ENCODE measurements around the gene SCUBE3. TPM values are rescaled to one million over a fixed set of nuclear protein-coding genes. Genes with fewer than 3 reads are reported as not detected.

The SCUBE3 gene
- total RNA-seq, 2 experiments from 2014 or later, result not detected

DNA sequence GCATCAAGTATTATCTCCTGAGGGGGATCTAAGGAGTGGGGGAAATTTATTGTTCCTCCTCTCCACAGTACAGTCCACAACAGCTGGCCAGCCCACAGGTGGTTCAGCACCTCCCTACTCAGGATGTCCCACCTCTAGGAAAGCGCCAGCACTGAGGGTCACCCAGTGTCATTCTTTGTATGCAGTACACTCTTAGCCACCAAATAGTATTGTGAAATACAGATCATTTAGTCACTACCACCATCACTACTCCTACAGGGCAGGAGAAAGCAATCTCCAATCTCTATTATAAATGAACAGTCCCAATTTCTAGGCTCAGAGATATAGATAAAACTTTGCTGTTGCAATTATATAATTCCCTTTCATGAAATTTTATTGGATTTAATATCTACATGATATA is 39.5 kb downstream of the SCUBE3 start:
- Mint-ChIP-seq H3K27me3 (no peaks in the 10 kb centered on the region), H3K36me3 (ENCODE audit: low read depth) (no peaks in the 10 kb centered on the region), H3K4me3 (no peak overlapping the region), H3K4me1 (peaks cover 19% of the 10 kb centered on the region), H3K9me3 (no peaks in the 10 kb centered on the region), H3K27ac (no peak overlapping the region)
- no peak for DNase-seq
- ChIA-PET CTCF (interaction anchor here (0.7 kb wide), 1 partner anchor 13 kb away, joined by 3 read pairs; no protein-coding TSS in a partner anchor), POLR2A (no interaction called here)

DNA sequence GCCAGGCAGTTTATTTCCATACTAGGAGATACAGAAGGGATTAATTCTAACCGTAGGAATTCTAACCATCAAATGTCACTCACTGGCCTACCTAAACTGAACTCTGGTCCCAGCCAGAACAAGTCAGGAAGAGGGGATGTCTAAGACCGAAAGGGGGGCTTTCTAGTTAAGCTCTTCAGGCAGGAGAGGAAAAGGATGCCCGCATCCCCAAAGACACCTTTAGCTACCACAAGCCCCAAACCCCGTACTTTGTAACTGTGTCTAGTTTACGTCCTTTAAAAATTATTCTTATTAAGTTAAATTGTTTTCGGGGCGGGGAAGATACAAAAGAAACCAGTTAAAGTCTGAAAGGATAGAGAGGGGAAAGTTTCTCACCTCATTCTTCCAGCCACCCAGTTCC is 44.6 kb downstream of the SCUBE3 start:
- ChIA-PET POLR2A (interaction anchor here (0.7 to 2.2 kb wide), 9 partner anchors 9 to 371 kb away, joined by 3 to 12 read pairs (median 4); partner anchors contain the start of genes DEF6, FANCE and TAF11), CTCF (interaction anchor here (0.7 to 3.3 kb wide), 8 partner anchors 9 to 478 kb away, joined by 3 to 16 read pairs (median 4); no protein-coding TSS in a partner anchor)
- peaks cover 43% of the 10 kb centered on the region for H3K4me1 Mint-ChIP-seq
- DNase-seq, result no peak
- no peaks in the 10 kb centered on the region for H3K9me3 Mint-ChIP-seq
- H3K27ac Mint-ChIP-seq, result no peak overlapping the region
- H3K4me3 Mint-ChIP-seq, result peak overlapping the region; percentile 92
- no peaks in the 10 kb centered on the region for H3K36me3 Mint-ChIP-seq (ENCODE audit: low read depth)
- H3K27me3 Mint-ChIP-seq, result no peaks in the 10 kb centered on the region

DNA sequence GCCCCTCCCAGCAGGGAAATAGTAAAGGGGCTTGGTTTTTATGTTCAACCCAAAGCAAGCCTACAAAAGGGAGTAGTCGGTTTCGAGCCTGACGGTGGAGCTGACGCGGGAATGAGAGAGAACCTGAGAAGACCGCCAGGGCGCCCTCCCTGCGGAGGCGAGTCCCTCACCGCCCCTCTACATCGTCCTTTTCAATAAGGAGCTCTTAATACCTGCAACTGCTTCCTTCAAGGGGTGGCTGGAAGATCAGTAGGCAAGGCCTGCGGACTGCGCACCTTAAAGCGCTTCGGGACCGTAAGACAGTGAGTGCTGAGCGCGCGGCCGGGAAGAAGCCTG is 45.1 kb downstream of the SCUBE3 start:
- H3K36me3 Mint-ChIP-seq (ENCODE audit: low read depth), result no peaks in the 10 kb centered on the region
- peaks cover 45% of the 10 kb centered on the region for H3K4me1 Mint-ChIP-seq
- ChIA-PET CTCF (interaction anchor here (0.6 to 3.3 kb wide), 10 partner anchors 10 to 1095 kb away, joined by 3 to 16 read pairs (median 4); no protein-coding TSS in a partner anchor), POLR2A (interaction anchor here (0.6 to 2.2 kb wide), 13 partner anchors 8 to 502 kb away, joined by 3 to 12 read pairs (median 3); partner anchors contain the start of genes DEF6, FANCE, RPL10A and SNRPC)
- DNase-seq, result no peak
- H3K4me3 Mint-ChIP-seq, result peak overlapping the region; percentile 92
- H3K27ac Mint-ChIP-seq, result peak overlapping the region; percentile 74
- no peaks in the 10 kb centered on the region for H3K9me3 Mint-ChIP-seq
- no peaks in the 10 kb centered on the region for H3K27me3 Mint-ChIP-seq

DNA sequence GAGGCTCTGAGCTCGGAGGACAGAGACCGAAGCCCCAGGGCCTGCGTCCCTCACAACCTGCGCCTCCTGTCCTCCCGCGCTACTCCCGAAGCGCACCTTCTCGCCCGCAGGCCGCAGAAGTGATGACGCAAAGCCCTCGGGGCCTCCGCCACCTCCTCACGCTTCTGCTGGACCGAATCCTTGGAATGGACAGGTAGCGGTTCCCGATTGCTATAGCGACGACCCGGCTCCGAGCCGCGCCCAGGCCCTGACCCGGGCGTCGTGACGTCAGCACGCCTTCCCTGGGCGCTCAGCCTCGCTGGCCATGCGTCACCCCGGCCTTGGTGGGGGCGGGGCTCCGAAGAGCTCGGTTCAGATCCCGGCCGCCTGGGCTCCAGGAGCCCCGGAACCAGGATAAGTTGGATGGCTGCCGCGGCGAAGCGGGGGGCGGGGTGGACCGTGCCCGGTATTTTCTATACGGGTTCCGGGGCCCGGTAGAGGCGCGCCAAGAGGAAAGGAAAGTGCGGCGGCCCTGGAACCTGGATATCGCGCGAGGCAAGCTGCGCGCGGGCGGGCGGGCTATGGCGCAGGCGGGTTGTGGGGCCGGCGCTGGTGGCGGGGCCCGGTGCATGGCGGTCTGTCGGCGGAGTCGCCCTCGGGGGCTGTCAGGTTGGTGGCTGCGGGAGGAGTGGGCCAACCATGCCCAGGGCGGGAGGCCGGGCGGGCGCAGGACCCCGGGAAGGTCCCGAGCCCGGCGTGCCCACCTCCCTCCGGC is 45.6 kb downstream of the SCUBE3 start, which contains the start of gene ZNF76:
TSS of gene ZNF76 (plus strand) at position 542 of the 754 bp plus-strand sequence. CDS start 21,417 bp downstream, outside the sequence.
- POLR2A ChIA-PET, result interaction anchor here (0.6 to 2.2 kb wide), 12 partner anchors 8 to 502 kb away, joined by 3 to 12 read pairs (median 4); partner anchors contain the start of genes DEF6, FANCE, RPL10A and SNRPC
- peak; percentile 91 for DNase-seq

DNA sequence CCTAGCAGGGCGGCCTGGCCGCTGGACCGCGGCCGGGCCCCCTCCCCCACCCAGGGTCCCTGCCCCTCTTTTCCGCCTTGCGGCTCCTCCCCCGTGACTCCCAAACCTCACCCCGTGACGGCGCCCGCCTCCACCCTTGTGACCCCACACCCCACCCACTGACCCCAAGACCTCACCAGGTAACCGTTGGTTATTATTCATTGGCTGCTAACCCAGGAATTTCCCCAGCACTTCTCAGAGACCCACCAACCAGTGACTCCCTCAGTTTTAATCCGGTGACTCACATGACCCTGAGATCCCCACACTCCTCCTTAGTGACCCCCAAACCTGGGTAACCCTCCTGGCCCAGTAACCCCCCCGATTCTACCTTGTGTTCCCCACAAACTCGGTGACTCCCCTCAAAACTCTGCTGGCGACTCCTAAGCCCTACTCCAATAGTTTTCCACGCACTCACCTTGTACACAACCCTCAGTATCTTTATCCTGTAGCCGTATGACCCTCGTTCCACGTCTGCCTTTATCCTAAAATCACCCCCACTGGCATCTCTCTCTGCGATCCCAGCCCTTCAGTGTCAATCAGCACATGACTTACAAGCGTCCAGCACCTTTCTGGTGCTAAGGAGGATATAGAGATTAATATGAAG is 46.3 kb downstream of the SCUBE3 start:
- ChIA-PET POLR2A (interaction anchor here (1.2 to 2.2 kb wide), 6 partner anchors 11 to 503 kb away, joined by 3 to 12 read pairs (median 4); partner anchors contain the start of genes SNRPC and TAF11), CTCF (interaction anchor here (0.6 to 3.3 kb wide), 6 partner anchors 9 to 476 kb away, joined by 3 to 16 read pairs (median 4); no protein-coding TSS in a partner anchor)
- DNase-seq, result peak; percentile 71
- Mint-ChIP-seq H3K27me3 (no peaks in the 10 kb centered on the region), H3K9me3 (no peaks in the 10 kb centered on the region), H3K4me1 (peaks cover 50% of the 10 kb centered on the region), H3K4me3 (peak overlapping the region; percentile 92), H3K36me3 (ENCODE audit: low read depth) (no peaks in the 10 kb centered on the region), H3K27ac (peak overlapping the region; percentile 79)

More for the DNA sequence above, 45.6 kb downstream of the SCUBE3 start, which contains the start of gene ZNF76:
- no peaks in the 10 kb centered on the region for H3K27me3 Mint-ChIP-seq
- peak within 1 kb of the TSS; percentile 79 for H3K27ac Mint-ChIP-seq
- H3K4me1 Mint-ChIP-seq, result peaks cover 50% of the 10 kb centered on the region
- CTCF ChIA-PET, result interaction anchor here (0.6 to 3.3 kb wide), 11 partner anchors 10 to 1095 kb away, joined by 3 to 16 read pairs (median 3); no protein-coding TSS in a partner anchor
- no peaks in the 10 kb centered on the region for H3K36me3 Mint-ChIP-seq (ENCODE audit: low read depth)
- no peaks in the 10 kb centered on the region for H3K9me3 Mint-ChIP-seq
- H3K4me3 Mint-ChIP-seq, result peak within 1 kb of the TSS; percentile 92

GRCh38 chr6:35260591-35261570 is 47.1 kb downstream of the SCUBE3 start:
- Mint-ChIP-seq H3K36me3 (ENCODE audit: low read depth) (peaks cover 5% of the 10 kb centered on the region), H3K27me3 (no peaks in the 10 kb centered on the region), H3K4me3 (peak overlapping the region; percentile 92), H3K4me1 (peaks cover 50% of the 10 kb centered on the region), H3K9me3 (no peaks in the 10 kb centered on the region), H3K27ac (peak overlapping the region; percentile 79)
- ChIA-PET CTCF (interaction anchor here (1.7 kb wide), 1 partner anchor 33 kb away, joined by 5 read pairs; no protein-coding TSS in a partner anchor), POLR2A (no interaction called here)
- DNase-seq, result no peak

GRCh38 chr6:35262596-35262995 is 48.8 kb downstream of the SCUBE3 start:
- CTCF ChIA-PET, result no interaction called here
- Mint-ChIP-seq H3K4me1 (peaks cover 48% of the 10 kb centered on the region), H3K4me3 (no peak overlapping the region), H3K36me3 (ENCODE audit: low read depth) (peaks cover 5% of the 10 kb centered on the region), H3K9me3 (no peaks in the 10 kb centered on the region), H3K27ac (no peak overlapping the region), H3K27me3 (no peaks in the 10 kb centered on the region)
- DNase-seq, result no peak
- POLR2A ChIA-PET, result no interaction called here

- DNase-seq, result no peak
- peaks cover 37% of the 10 kb centered on the region for H3K4me1 Mint-ChIP-seq
Observed at GRCh38 chr6:35264550-35265274, 51.0 kb downstream of the SCUBE3 start.

DNA sequence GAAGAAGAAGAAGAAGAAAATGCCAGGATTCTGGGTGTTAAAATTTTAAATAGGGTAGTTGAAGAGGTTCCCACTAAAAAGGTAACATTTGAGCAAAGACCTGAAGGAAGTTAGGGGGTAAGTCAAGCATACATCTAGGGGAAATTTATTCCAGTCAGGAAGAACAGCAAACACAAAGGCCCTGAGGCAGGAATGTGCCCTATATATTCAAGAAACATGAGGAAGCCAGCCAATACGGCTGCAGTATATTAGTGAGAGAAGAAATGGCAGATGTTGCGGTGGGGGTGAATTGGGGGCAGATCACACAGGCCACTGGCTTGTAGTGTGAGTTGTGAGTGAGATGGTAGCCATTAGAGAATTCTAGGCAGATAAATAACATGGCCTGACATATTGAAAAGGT is 51.8 kb downstream of the SCUBE3 start:
- H3K36me3 Mint-ChIP-seq (ENCODE audit: low read depth), result peaks cover 7% of the 10 kb centered on the region
- H3K9me3 Mint-ChIP-seq, result no peaks in the 10 kb centered on the region
- H3K27me3 Mint-ChIP-seq, result no peaks in the 10 kb centered on the region
- H3K4me1 Mint-ChIP-seq, result peaks cover 31% of the 10 kb centered on the region
- DNase-seq, result no peak
- no peak overlapping the region for H3K4me3 Mint-ChIP-seq
- ChIA-PET POLR2A (no interaction called here), CTCF (interaction anchor here (1.4 kb wide), 1 partner anchor 28 kb away, joined by 3 read pairs; no protein-coding TSS in a partner anchor)
- no peak overlapping the region for H3K27ac Mint-ChIP-seq

More at GRCh38 chr6:35264550-35265274, 51.0 kb downstream of the SCUBE3 start:
- ChIA-PET CTCF (no interaction called here), POLR2A (interaction anchor here (1.1 kb wide), 1 partner anchor 508 kb away, joined by 3 read pairs; no protein-coding TSS in a partner anchor)
- no peak overlapping the region for H3K4me3 Mint-ChIP-seq
- no peaks in the 10 kb centered on the region for H3K9me3 Mint-ChIP-seq
- peaks cover 5% of the 10 kb centered on the region for H3K36me3 Mint-ChIP-seq (ENCODE audit: low read depth)
- H3K27ac Mint-ChIP-seq, result no peak overlapping the region
- H3K27me3 Mint-ChIP-seq, result no peaks in the 10 kb centered on the region

- ChIA-PET CTCF (interaction anchor here (1.9 kb wide), 1 partner anchor 26 kb away, joined by 8 read pairs; no protein-coding TSS in a partner anchor), POLR2A (interaction anchor here (1.3 kb wide), 1 partner anchor 8 kb away, joined by 3 read pairs; no protein-coding TSS in a partner anchor)
- H3K36me3 Mint-ChIP-seq (ENCODE audit: low read depth), result peaks cover 10% of the 10 kb centered on the region
- H3K4me3 Mint-ChIP-seq, result no peak overlapping the region
- no peaks in the 10 kb centered on the region for H3K27me3 Mint-ChIP-seq
- no peaks in the 10 kb centered on the region for H3K9me3 Mint-ChIP-seq
- no peak for DNase-seq
- H3K27ac Mint-ChIP-seq, result no peak overlapping the region
- H3K4me1 Mint-ChIP-seq, result peaks cover 16% of the 10 kb centered on the region
Observed at GRCh38 chr6:35267446-35267845, 53.7 kb downstream of the SCUBE3 start.

DNA sequence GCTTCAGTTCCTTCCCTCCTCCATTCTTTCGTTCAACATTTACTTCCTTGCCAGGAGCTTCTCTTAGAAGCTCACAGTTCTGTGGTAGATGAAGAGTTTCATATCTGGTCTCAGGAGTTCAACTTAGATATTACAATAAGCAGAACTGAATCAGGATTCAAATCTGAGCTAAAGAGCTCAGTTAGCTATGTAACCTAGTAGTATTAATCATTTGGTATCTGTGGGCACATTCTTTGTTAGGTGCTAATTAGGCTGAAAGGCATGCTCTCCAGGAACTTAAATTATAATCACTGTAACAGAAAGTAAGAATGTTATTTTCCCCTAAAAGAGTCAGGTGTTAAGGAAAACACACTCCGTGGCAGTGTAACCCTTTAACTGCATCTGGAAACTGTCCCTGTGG is 54.1 kb downstream of the SCUBE3 start:
- ChIA-PET CTCF (interaction anchor here (1.9 kb wide), 1 partner anchor 26 kb away, joined by 8 read pairs; no protein-coding TSS in a partner anchor), POLR2A (interaction anchor here (1.3 kb wide), 1 partner anchor 9 kb away, joined by 3 read pairs; no protein-coding TSS in a partner anchor)
- no peak for DNase-seq
- Mint-ChIP-seq H3K4me3 (no peak overlapping the region), H3K9me3 (no peaks in the 10 kb centered on the region), H3K36me3 (ENCODE audit: low read depth) (peaks cover 10% of the 10 kb centered on the region), H3K27me3 (no peaks in the 10 kb centered on the region), H3K4me1 (peaks cover 11% of the 10 kb centered on the region), H3K27ac (no peak overlapping the region)
